AG10803 (cell line): ENCODE data around the gene ABHD11.

ENCODE experiments used
- DNase-seq: peaks from one replicate; pipeline ENCODE4 v3.0.0; 2010; ENCODE audit warnings: low read depth
- H3K4me3 ChIP-seq: 2 replicates; pipeline ENCODE4 v1.5.1; 2011; ENCODE audit warnings: mild to moderate bottlenecking, low read length, control low read depth
- CTCF ChIP-seq: conservative IDR thresholded peaks from 2 replicates; pipeline ENCODE4 v1.5.1; 2011; ENCODE audit warnings: mild to moderate bottlenecking, low read length, control low read depth, inconsistent platforms

Gene ABHD11

GRCh38 chr7:73707045-73707631 is 31.5 kb downstream of the ABHD11 start:
- no peak overlapping the region for H3K4me3 ChIP-seq
- no peak for TF ChIP-seq CTCF
- no peak for DNase-seq

- no peak for DNase-seq
- TF ChIP-seq CTCF = no peak
- H3K4me3 ChIP-seq = no peak overlapping the region
Observed at GRCh38 chr7:73706126-73707044, 32.2 kb downstream of the ABHD11 start.

GRCh38 chr7:73705551-73705920 is 33.1 kb downstream of the ABHD11 start:
- no peak for TF ChIP-seq CTCF
- no peak overlapping the region for H3K4me3 ChIP-seq
- no peak for DNase-seq

- no peak overlapping the region for H3K4me3 ChIP-seq
- DNase-seq = no peak
- TF ChIP-seq CTCF = no peak
Observed at GRCh38 chr7:73704640-73705550, 33.7 kb downstream of the ABHD11 start.

GRCh38 chr7:73703757-73704639 is 34.6 kb downstream of the ABHD11 start:
- TF ChIP-seq CTCF = no peak
- no peak for DNase-seq
- H3K4me3 ChIP-seq = no peak overlapping the region

- no peak for TF ChIP-seq CTCF
- no peak overlapping the region for H3K4me3 ChIP-seq
Observed at GRCh38 chr7:73703225-73703624, 35.4 kb downstream of the ABHD11 start.

More at GRCh38 chr7:73703225-73703624, 35.4 kb downstream of the ABHD11 start:
- DNase-seq = no peak
